Hepatocyte (in vitro differentiated cells): ENCODE results near the gene RPL38. TPM values are rescaled to one million over a fixed set of nuclear protein-coding genes. Genes with fewer than 3 reads are reported as not detected.

ENCODE experiments used
- DNase-seq: peaks from one replicate; pipeline ENCODE4 v3.0.0-alpha.2; 2016; ENCODE audit warnings: low spot score
- H2AFZ ChIP-seq: fragments of 200-600 bp; sonication (generic); 2 replicates; pipeline ENCODE4 v1.6.0; 2016; ENCODE audit warnings: antibody characterized with exemption, mild to moderate bottlenecking
- H3K27ac ChIP-seq: fragments of 200-600 bp; sonication (generic); 2 replicates; pipeline ENCODE4 v1.5.1; 2016; ENCODE audit warnings: mild to moderate bottlenecking
- H3K27me3 ChIP-seq: fragments of 200-600 bp; sonication (generic); 2 replicates; pipeline ENCODE4 v1.6.1; 2016
- H3K36me3 ChIP-seq: fragments of 200-600 bp; sonication (generic); replicated peaks from 2 replicates; pipeline ENCODE4 v1.5.1; 2016; ENCODE audit warnings: low read depth; ENCODE audit not compliant: insufficient read depth
- H3K4me1 ChIP-seq: fragments of 200-600 bp; sonication (generic); 2 replicates; pipeline ENCODE4 v1.5.1; 2016; ENCODE audit warnings: mild to moderate bottlenecking, moderate library complexity; ENCODE audit not compliant: insufficient read depth
- H3K4me2 ChIP-seq: fragments of 200-600 bp; sonication (generic); 2 replicates; pipeline ENCODE4 v1.6.0; 2016
- H3K4me3 ChIP-seq: fragments of 200-600 bp; sonication (generic); 2 replicates; pipeline ENCODE4 v1.5.1; 2016; ENCODE audit warnings: mild to moderate bottlenecking
- H3K79me2 ChIP-seq: fragments of 200-600 bp; sonication (generic); 2 replicates; pipeline ENCODE4 v1.6.0; 2017; ENCODE audit warnings: mild to moderate bottlenecking
- H3K9me2 ChIP-seq: fragments of 200-600 bp; sonication (generic); replicated peaks from 2 replicates; pipeline ENCODE4 v1.6.0; 2017; ENCODE audit warnings: mild to moderate bottlenecking; ENCODE audit not compliant: insufficient read depth
- H3K9me3 ChIP-seq: fragments of 200-600 bp; sonication (generic); 2 replicates; pipeline ENCODE4 v1.5.1; 2016; ENCODE audit warnings: low read depth, mild to moderate bottlenecking
- H4K20me1 ChIP-seq: fragments of 200-600 bp; sonication (generic); 2 replicates; pipeline ENCODE4 v1.6.0; 2016; ENCODE audit warnings: mild to moderate bottlenecking; ENCODE audit not compliant: insufficient read depth, poor library complexity, severe bottlenecking
- CTCF ChIP-seq: fragments of 200-600 bp; sonication (generic); IDR thresholded peaks from 2 replicates; pipeline ENCODE4 v1.5.1; 2016; ENCODE audit warnings: antibody characterized with exemption, mild to moderate bottlenecking; ENCODE audit not compliant: poor library complexity
- EZH2 ChIP-seq: fragments of 200-600 bp; sonication (generic); IDR thresholded peaks from 2 replicates; pipeline ENCODE4 v1.6.1; 2016; ENCODE audit warnings: antibody characterized with exemption, mild to moderate bottlenecking, borderline replicate concordance
- EZH2phosphoT487 ChIP-seq: fragments of 200-600 bp; sonication (generic); IDR thresholded peaks from one replicate; pipeline ENCODE4 v1.6.1; 2018; ENCODE audit warnings: antibody characterized with exemption, mild to moderate bottlenecking, low read depth, moderate library complexity; ENCODE audit not compliant: unreplicated experiment, severe bottlenecking
- WGBS: methylation state at CpG from one replicate; pipeline ENCODE4 v1.1.6; 2016; ENCODE audit warnings: low lambda C conversion rate; ENCODE audit errors: missing lambda C conversion rate; 5-methylcytosine and 5-hydroxymethylcytosine counted together
- polyA plus RNA-seq: library from polyadenylated mRNA; unstranded; fragments of >200 nt; fragmentation: Nextera tagmentation; extraction: Ambion mirVana; gene quantifications from 2 replicates; pipeline ENCODE4 v1.2.1, GENCODE V29; 2016
- total RNA-seq: library from RNA; depleted of rRNA; stranded (reverse); fragments of >200 nt; gene quantifications from 2 replicates; pipeline ENCODE4 v1.2.3, GENCODE V29; 2014

RPL38 gene
- total and polyA plus RNA-seq, 2 experiments from 2014 or later, result 276 to 758 TPM

DNA sequence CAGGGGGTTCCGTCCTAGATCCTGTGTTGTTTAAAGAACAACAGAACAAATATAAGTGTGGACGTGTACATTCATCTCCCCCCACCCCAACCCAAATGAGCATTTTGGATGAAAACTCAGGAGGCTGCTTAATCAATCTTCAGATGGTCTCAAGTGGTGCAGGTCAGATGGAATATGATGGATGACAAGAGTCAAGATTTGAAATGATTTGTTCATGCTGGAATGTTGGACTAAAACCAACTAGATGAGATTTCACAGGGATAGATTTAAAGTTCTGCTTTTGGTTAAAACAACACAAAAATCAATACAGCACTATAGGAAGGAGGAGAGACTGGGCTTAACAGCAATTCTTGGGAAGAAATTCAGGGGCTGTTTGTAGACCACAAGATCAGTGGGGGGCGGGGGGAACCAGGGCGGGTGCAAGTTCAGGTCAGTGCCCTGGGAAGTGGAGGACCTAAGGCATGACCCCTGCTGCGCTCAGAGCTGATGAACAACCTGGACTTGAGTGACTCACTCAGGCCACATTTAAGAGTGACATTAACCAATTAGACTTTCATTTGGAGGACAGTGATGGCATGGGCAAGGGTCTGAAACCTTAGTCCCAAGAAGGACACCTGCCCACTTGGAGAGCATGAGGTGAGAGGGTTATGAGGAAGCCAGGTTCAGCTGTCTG, 25.0 kb downstream of the RPL38 start:
- Histone ChIP-seq H3K4me2 (no peak overlapping the region), H3K4me1 (no peaks in the 10 kb centered on the region), H3K9me3 (no peaks in the 10 kb centered on the region), H3K36me3 (no peaks in the 10 kb centered on the region), H3K79me2 (no peaks in the 10 kb centered on the region), H3K4me3 (no peak overlapping the region), H2AFZ (no peak overlapping the region), H3K27me3 (no peaks in the 10 kb centered on the region), H4K20me1 (no peaks in the 10 kb centered on the region), H3K27ac (no peak overlapping the region), H3K9me2 (no peaks in the 10 kb centered on the region)
- TF ChIP-seq CTCF (no peak), EZH2phosphoT487 (no peak), EZH2 (no peak)
- no peak for DNase-seq
- 71% methylated on average over 5 of the region's 5 CpGs for WGBS

- no peaks in the 10 kb centered on the region for H3K9me2 ChIP-seq
- H3K79me2 ChIP-seq, result no peaks in the 10 kb centered on the region
- H3K4me2 ChIP-seq, result no peak overlapping the region
- no peaks in the 10 kb centered on the region for H4K20me1 ChIP-seq
- H3K4me3 ChIP-seq, result no peak overlapping the region
- no peak overlapping the region for H3K27ac ChIP-seq
- H3K4me1 ChIP-seq, result no peaks in the 10 kb centered on the region
- 94% methylated on average over 16 of the region's 16 CpGs for WGBS
- H2AFZ ChIP-seq, result no peak overlapping the region
- no peak for TF ChIP-seq EZH2phosphoT487
- TF ChIP-seq CTCF, result no peak
- no peak for TF ChIP-seq EZH2
- H3K9me3 ChIP-seq, result no peaks in the 10 kb centered on the region
- DNase-seq, result no peak
- H3K36me3 ChIP-seq, result no peaks in the 10 kb centered on the region
- no peaks in the 10 kb centered on the region for H3K27me3 ChIP-seq
Observed at GRCh38 chr17:74230896-74231295, 27.4 kb downstream of the RPL38 start.

GRCh38 chr17:74231928-74232907, 28.7 kb downstream of the RPL38 start:
- H3K4me1 ChIP-seq, result no peaks in the 10 kb centered on the region
- WGBS, result 78% methylated on average over 17 of the region's 17 CpGs
- H3K79me2 ChIP-seq, result no peaks in the 10 kb centered on the region
- no peaks in the 10 kb centered on the region for H3K27me3 ChIP-seq
- no peak overlapping the region for H3K27ac ChIP-seq
- no peaks in the 10 kb centered on the region for H3K36me3 ChIP-seq
- no peak overlapping the region for H3K4me3 ChIP-seq
- H3K4me2 ChIP-seq, result no peak overlapping the region
- no peak overlapping the region for H2AFZ ChIP-seq
- no peaks in the 10 kb centered on the region for H3K9me3 ChIP-seq
- no peaks in the 10 kb centered on the region for H3K9me2 ChIP-seq
- no peak for TF ChIP-seq EZH2phosphoT487
- no peak for DNase-seq
- no peaks in the 10 kb centered on the region for H4K20me1 ChIP-seq

GRCh38 chr17:74233937-74234336, 30.5 kb downstream of the RPL38 start:
- Histone ChIP-seq H3K9me2 (no peaks in the 10 kb centered on the region), H2AFZ (no peak overlapping the region), H3K4me3 (no peak overlapping the region), H3K27ac (no peak overlapping the region), H3K4me2 (no peak overlapping the region), H3K36me3 (no peaks in the 10 kb centered on the region), H3K79me2 (no peaks in the 10 kb centered on the region), H3K9me3 (no peaks in the 10 kb centered on the region), H4K20me1 (no peaks in the 10 kb centered on the region), H3K27me3 (no peaks in the 10 kb centered on the region), H3K4me1 (no peaks in the 10 kb centered on the region)
- 72% methylated on average over 8 of the region's 8 CpGs for WGBS
- TF ChIP-seq EZH2phosphoT487, result no peak
- no peak for TF ChIP-seq CTCF
- TF ChIP-seq EZH2, result no peak
- no peak for DNase-seq
